SU-DHL-6 (cell line): ENCODE data around the gene ADPRS.

Experiments used
- H2AFZ ChIP-seq: fragments of 200-600 bp; sonication (generic); 2 replicates; pipeline ENCODE4 v1.6.1; 2014; ENCODE audit warnings: low read depth, mild to moderate bottlenecking, moderate library complexity, mixed read lengths, antibody characterized with exemption, low read length; ENCODE audit not compliant: severe bottlenecking
- H3F3A ChIP-seq: fragments of 200-600 bp; shearing (Covaris generic); 2 replicates; pipeline ENCODE4 v1.6.0; 2016; ENCODE audit warnings: antibody characterized with exemption, mild to moderate bottlenecking; ENCODE audit not compliant: insufficient read depth
- H3K27ac ChIP-seq: fragments of 200-600 bp; sonication (generic); 2 replicates; pipeline ENCODE4 v1.5.1; 2016; ENCODE audit warnings: low read depth, mild to moderate bottlenecking, low read length, moderate library complexity, mixed read lengths
- H3K27me3 ChIP-seq: fragments of 200-600 bp; sonication (generic), shearing (Covaris generic); 2 replicates; pipeline ENCODE4 v1.6.0; 2014; ENCODE audit warnings: mild to moderate bottlenecking, low read length
- H3K36me3 ChIP-seq: fragments of 200-600 bp; sonication (generic); 2 replicates; pipeline ENCODE4 v1.6.1; 2014; ENCODE audit warnings: mild to moderate bottlenecking, low read length, mixed read lengths
- H3K4me2 ChIP-seq: fragments of 300-600, 200-600 bp; shearing (Covaris generic), sonication (generic); 2 replicates; pipeline ENCODE4 v1.6.0; 2014; ENCODE audit warnings: low read length, low read depth, mild to moderate bottlenecking; ENCODE audit not compliant: poor library complexity, severe bottlenecking
- H3K4me3 ChIP-seq: fragments of 200-600 bp; sonication (generic); 2 replicates; pipeline ENCODE4 v1.5.1; 2014; ENCODE audit warnings: antibody characterized with exemption, low read length, mild to moderate bottlenecking, mixed read lengths; ENCODE audit not compliant: insufficient read depth, poor library complexity, severe bottlenecking
- H3K79me2 ChIP-seq: fragments of 200-600 bp; sonication (generic); 2 replicates; pipeline ENCODE4 v1.6.1; 2014; ENCODE audit warnings: mild to moderate bottlenecking, low read length, moderate library complexity; ENCODE audit not compliant: insufficient read depth
- H3K9ac ChIP-seq: fragments of 200-600 bp; sonication (generic); 2 replicates; pipeline ENCODE4 v1.7.0; 2014; ENCODE audit warnings: mild to moderate bottlenecking, low read length
- H3K9me2 ChIP-seq: fragments of 200-600 bp; sonication (generic); replicated peaks from 2 replicates; pipeline ENCODE4 v1.6.1; 2014; ENCODE audit warnings: low read length; ENCODE audit not compliant: insufficient read depth
- H3K9me3 ChIP-seq: fragments of 200-600 bp; sonication (generic); 2 replicates; pipeline ENCODE4 v1.6.1; 2014; ENCODE audit warnings: low read length, mixed read lengths; ENCODE audit not compliant: insufficient read depth
- H4K20me1 ChIP-seq: fragments of 200-600 bp; sonication (generic); 2 replicates; pipeline ENCODE4 v1.6.1; 2014; ENCODE audit warnings: low read depth, mild to moderate bottlenecking, antibody characterized with exemption, low read length, moderate library complexity, mixed read lengths
- CTCF ChIP-seq: fragments of 200-600 bp; sonication (generic); IDR thresholded peaks from one replicate; pipeline ENCODE4 v1.5.1; 2017; ENCODE audit warnings: antibody characterized with exemption, mild to moderate bottlenecking, low read length, moderate library complexity; ENCODE audit not compliant: insufficient read depth, poor library complexity, severe bottlenecking
- EZH2phosphoT487 ChIP-seq: fragments of 200-600 bp; sonication (generic), shearing (Covaris generic); conservative IDR thresholded peaks from 2 replicates; pipeline ENCODE4 v1.6.1; 2018; ENCODE audit warnings: mild to moderate bottlenecking, antibody characterized with exemption, low read length, moderate library complexity, mixed read lengths

The ADPRS gene

GRCh38 chr1:36096500-36097432 is 8.1 kb downstream of the ADPRS start:
- Histone ChIP-seq H2AFZ (no peak overlapping the region), H3K79me2 (no peaks in the 10 kb centered on the region), H3K9me2 (no peaks in the 10 kb centered on the region), H3K36me3 (no peaks in the 10 kb centered on the region), H3K9me3 (no peaks in the 10 kb centered on the region), H3K27ac (no peak overlapping the region), H3K4me3 (no peak overlapping the region), H3K9ac (no peak overlapping the region), H3K27me3 (no peaks in the 10 kb centered on the region), H3F3A (no peaks in the 10 kb centered on the region), H4K20me1 (no peaks in the 10 kb centered on the region), H3K4me2 (no peak overlapping the region)
- no peak for TF ChIP-seq EZH2phosphoT487
- no peak for TF ChIP-seq CTCF

GRCh38 chr1:36097693-36098585 is 9.2 kb downstream of the ADPRS start:
- Histone ChIP-seq H3K9ac (no peak overlapping the region), H3K9me3 (no peaks in the 10 kb centered on the region), H3K27ac (no peak overlapping the region), H3K79me2 (no peaks in the 10 kb centered on the region), H4K20me1 (no peaks in the 10 kb centered on the region), H3K4me3 (no peak overlapping the region), H3K27me3 (no peaks in the 10 kb centered on the region), H3K9me2 (no peaks in the 10 kb centered on the region), H3K36me3 (no peaks in the 10 kb centered on the region), H3F3A (no peaks in the 10 kb centered on the region), H3K4me2 (no peak overlapping the region), H2AFZ (no peak overlapping the region)
- TF ChIP-seq EZH2phosphoT487 = no peak
- no peak for TF ChIP-seq CTCF

GRCh38 chr1:36098650-36099365 is 10.1 kb downstream of the ADPRS start:
- no peak overlapping the region for H3K4me2 ChIP-seq
- H3K27me3 ChIP-seq = no peaks in the 10 kb centered on the region
- no peak overlapping the region for H3K9ac ChIP-seq
- TF ChIP-seq EZH2phosphoT487 = no peak
- H3K36me3 ChIP-seq = no peaks in the 10 kb centered on the region
- H3K27ac ChIP-seq = no peak overlapping the region
- H3K9me2 ChIP-seq = no peaks in the 10 kb centered on the region
- H3K79me2 ChIP-seq = no peaks in the 10 kb centered on the region
- H3K9me3 ChIP-seq = no peaks in the 10 kb centered on the region
- no peak overlapping the region for H3K4me3 ChIP-seq
- H4K20me1 ChIP-seq = no peaks in the 10 kb centered on the region
- H3F3A ChIP-seq = no peaks in the 10 kb centered on the region
- H2AFZ ChIP-seq = no peak overlapping the region
